Left colon (tissue), 2 donors: ENCODE results near the gene LEFTY2. TPM values are rescaled to one million over a fixed set of nuclear protein-coding genes. Genes with fewer than 3 reads are reported as not detected.
A peak's percentile ranks its signal among the peaks of the same experiment; 100 is the strongest.

Source experiments
- ATAC-seq: fragments of 200-7000 bp; cut with Tn5 transposase; one replicate; pipeline ENCODE4 v1.9.1; 2020; ENCODE audit warnings: mild to moderate bottlenecking, moderate library complexity
- DNase-seq, 2 donors: peaks; one replicate each; pipeline ENCODE4 v3.0.0-alpha.2; 2020
- intact Hi-C, 2 donors: fragments of 100-400 bp; cut with DNase I in 1 of 2; cut with micrococcal nuclease in 1 of 2; formaldehyde crosslinking; loops; one replicate each; pipeline versions ENCODE4 v1.11.2 to v1.14.0; 2022; cut with DNase I, micrococcal nuclease
- total RNA-seq, 2 donors: library from RNA; stranded (reverse); fragmentation: NEBNext Ultra II Directional; extraction: Animal tissue kit (Norgen Biotek cat#: 25700); gene quantifications; one replicate each; pipeline ENCODE4 v1.2.1, GENCODE V29; 2021
- donor health status: DM: no; HTN: no; CAD: no.
- donor health status: DM: yes; HTN: yes; CAD: no.

Gene LEFTY2
- total RNA-seq, 2 donors from 2014 or later, result 0.36 to 74.3 TPM

DNA sequence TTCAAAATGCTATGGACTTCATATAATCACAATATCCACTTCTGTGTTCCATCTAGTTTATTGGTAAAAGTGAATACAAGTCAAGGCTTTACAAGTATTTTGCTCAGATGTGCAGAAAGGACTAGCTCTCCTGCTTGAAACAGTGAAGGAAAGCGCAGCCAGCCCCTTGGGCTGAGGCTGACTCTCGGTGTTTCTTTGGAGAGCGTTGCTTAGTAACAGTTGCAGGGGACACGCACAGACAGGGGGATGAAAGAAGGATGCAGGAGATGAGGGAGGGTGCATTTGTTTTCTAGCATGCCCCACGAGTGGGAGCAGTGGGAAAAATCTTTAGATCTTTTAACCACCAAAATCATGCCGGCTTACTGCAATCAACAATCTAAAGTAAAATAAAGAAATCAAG, 26.1 kb downstream of the LEFTY2 start:
- no peak for DNase-seq
- ATAC-seq, result no peak
- intact Hi-C loops, result loop anchor here in 1 of 2 donors (10.0 kb wide), 1 partner anchor 440 kb away; no protein-coding TSS in a partner anchor

DNA sequence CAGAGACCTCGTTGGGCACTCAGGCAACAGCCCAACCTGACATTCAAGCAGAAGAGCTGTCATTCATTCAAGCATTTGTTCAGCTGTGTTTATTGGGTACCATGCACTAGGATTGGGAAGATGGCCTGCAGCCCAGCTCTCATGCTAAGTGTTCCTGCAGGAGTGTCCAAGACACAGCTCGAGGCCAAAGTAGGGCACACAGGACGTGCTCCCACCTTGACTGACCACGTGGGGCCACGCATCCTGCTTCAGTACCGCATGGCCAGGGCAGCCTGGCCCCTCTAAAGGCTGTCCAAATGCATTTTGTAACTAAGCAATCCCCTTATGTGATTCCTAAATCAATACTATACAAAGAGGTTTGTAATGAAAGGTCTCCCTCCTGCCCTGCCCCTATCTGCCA, 26.6 kb downstream of the LEFTY2 start:
- intact Hi-C loops, result loop anchor here in 1 of 2 donors (10.0 kb wide), 1 partner anchor 440 kb away; no protein-coding TSS in a partner anchor
- ATAC-seq, result no peak
- no peak for DNase-seq

DNA sequence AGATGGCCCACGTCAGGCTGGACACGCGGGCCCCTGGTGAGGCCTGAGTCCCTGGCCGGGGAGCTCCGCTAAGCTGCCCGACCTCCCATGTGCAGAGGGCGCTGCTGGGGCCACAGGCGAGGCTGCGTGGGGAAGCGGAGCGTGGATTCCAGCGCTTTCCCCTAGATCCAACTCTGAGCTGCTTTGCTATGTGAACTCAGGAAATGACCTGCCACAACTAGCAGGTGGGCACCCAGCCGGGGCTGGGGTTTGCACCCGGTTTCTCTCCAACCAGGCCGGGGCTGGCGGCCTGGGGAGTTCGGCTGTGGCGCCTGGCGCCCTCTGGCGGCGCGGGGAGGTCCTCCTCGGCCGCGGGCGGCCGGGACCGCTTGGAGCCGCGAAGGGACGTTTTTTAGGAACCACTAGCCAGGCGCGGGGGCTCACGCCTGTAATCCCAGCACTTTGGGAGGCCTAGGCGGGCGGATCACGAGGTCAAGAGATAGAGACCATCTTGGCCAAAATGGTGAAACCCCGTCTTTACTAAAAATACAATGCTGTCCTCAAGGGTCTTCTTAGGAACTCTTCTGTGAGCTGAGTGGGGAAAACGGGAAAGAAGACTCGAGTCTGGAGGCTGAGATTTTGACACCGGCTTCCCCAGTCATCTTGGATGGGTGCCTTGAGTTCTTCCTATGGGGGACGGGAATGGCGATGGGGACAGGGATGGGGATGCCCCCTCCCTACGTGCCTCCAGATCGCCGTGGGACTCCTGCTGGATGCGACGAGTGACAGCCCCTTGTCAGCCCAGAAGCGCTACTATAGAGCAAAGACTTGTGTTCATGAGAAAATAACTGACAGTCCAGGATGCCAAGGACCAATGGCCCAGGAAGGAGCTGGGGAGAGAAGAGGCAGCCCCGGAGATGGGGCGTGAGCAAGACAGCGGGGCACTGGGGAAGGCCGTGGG, 29.6 kb downstream of the LEFTY2 start:
- intact Hi-C loops, result loop anchor here in 1 of 2 donors (10.0 kb wide), 1 partner anchor 437 kb away; no protein-coding TSS in a partner anchor
- DNase-seq (peak; percentile 52 to 80), ATAC-seq (peak; percentile 82)

DNA sequence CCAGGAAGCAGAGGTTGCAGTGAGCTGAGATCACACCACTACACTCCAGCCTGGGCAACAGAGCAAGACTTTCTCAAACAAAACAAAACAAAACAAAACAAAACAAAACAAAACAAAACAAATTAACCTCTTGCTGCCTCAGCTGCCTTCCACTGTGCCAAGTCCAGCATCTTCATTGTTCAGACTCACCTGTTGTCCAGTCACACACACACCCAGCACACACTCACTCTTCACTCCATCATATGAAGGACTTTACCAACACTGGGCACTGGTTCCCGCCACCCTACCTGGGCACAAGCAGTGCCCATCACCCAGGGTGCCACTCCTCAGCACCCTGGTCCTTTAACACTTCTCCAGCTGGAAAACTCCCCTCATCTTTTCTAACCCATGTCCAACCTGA, 31.5 kb downstream of the LEFTY2 start:
- intact Hi-C loops, result no loop called here
- ATAC-seq, result no peak

DNA sequence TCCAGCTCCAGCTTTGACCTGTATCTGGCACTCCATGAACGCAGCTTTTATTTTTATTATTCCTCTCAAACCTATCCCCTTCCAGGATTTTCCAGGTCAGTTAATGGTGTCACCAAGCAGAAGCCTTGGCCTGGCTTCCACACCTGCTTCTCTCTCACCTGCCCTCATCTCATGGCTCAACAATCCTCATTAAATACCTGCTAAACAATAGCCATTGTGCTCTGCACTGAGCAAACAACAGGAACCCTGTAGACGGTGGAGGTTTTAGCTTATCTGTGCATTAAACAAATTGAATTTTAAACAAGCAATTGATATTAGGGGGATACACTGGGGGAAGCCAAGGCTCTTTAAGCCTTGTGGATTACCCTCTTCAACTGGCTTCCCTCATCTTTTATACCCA, 32.2 kb downstream of the LEFTY2 start:
- DNase-seq (no peak), ATAC-seq (peak; percentile 64)
- intact Hi-C loops, result no loop called here

More for the DNA sequence above, 31.5 kb downstream of the LEFTY2 start:
- DNase-seq, result no peak

DNA sequence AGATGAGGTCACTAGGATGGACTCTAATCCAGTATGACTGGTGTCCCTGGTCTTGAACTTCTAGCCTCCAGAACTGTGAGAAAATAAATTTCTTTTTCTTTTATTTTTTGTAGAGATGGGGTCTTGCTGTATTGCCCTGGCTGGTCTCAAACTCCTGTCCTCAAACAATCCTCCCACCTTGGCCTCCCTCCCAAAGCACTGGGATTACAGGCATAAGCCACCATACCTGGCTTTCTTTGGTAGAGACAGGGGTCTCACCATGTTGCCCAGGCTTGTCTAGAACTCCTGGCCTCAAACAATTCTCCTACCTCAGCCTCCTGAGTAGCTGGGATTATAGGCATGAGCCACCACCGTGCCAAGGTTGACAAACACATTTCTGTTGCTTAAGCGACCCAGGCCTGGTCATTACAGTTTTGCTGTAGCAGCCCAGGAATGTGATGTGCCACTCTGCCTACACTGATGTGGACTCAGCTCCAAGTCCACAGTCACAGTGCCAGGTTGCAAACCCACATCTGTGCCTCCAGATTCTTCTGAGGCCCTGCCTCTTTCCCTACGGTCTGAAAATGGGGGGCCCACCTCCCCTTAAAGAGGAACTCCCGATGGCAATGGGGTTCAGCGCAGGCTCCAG, 32.9 kb downstream of the LEFTY2 start:
- ATAC-seq (no peak), DNase-seq (no peak)
- intact Hi-C loops, result no loop called here

DNA sequence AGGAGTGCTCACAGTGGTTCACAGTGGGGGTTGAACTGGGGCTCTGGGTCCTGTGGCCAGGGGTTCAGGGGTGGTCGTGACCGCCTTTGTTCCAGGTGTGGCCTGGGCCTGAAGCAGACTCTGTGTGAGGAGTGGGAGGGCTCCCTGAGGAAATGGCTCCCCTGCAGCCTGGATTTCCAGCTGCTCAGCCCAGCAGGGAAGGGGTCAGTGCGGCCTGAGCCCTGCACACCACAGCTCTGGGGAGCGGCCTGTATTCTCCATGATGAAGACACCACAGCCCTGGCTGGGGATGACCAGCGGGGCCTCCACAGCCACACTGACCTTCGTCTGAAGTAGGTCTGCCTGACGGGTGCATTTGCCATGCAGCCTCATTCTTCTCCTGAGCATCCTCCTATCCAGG, 33.7 kb downstream of the LEFTY2 start:
- ATAC-seq (no peak), DNase-seq (no peak)
- intact Hi-C loops, result no loop called here

DNA sequence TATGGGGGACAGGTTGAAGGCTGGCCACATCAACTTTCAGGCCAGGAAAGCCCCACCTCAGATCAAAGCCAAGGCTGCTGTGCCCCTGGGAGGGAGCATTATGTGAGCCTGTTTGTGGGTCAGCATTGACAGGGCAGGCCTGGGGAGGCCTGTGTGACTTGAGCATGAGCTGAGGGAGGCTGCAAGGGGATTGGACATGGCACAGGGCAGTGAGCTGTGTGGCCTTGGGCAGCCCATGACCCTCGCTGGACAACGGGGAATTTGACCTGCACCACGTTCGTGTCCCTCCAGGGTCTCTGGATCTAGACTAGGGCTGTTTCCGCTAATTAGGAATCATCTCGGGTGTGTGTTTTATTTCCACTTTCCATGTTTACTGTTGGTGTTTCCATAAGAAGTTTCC, 34.6 kb downstream of the LEFTY2 start:
- ATAC-seq (no peak), DNase-seq (no peak)
- intact Hi-C loops, result no loop called here

DNA sequence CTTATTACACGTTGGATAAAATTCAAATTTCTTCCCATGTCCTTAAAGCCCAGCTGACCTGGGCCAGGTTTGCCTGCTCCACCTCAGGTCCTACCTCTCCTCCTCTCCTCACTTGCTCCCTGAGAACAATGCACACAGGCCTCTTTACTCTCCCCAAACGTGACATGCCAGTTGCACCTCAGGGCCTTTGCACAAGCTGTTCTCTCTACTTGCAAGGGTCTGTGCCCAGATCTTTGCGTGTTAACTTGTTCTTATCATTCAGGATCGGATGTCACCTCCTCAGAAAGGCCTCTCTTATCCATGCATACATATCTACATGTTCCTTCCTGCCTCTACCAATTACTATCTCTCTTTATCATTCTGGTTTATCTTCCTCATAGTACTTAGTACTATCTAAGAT, 37.4 kb downstream of the LEFTY2 start:
- intact Hi-C loops, result no loop called here
- no peak for DNase-seq
- no peak for ATAC-seq

DNA sequence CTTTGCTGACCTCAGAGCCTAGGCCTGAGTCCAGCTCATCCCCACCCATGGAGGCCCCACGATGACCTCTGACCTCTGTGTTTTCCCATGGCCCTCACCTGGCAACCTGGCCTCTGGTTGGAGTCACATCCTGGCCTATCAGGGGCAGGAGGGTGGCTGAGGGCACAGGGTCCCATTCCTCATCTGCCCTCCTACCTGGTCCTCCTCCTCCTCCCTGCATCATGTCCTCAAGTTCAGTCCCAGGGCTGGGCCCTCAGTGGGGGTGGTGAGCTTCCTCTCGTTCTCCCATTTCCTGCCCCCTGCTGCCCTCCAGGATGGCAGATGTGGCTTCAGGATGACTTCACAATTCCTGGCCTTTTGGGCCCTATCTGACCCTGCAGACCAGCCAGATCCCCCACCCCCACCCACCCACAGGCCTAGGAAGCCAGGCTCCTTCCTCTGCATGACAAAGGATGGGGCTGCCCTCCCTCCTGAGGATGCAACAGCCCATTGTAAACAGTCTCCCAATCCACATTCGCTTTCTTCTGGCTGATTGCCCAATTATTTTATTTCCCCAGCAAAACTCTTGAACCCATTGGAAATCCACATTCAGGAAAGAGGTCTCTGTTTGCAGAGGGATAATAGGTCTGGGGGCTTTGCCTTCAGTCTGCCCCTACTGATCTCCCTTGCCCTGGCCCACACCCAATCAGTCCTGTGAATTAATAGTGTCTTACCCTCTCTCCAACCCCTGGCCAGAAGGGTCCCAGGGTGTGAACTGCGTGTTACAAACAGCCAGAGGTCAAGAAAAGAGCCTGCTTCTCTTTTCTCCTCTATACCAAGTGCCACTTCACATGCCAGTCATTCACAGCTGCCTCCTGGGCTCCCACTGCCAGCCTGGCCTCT, 41.7 kb downstream of the LEFTY2 start:
- DNase-seq (peak in 1 of 2 donors; percentile 6), ATAC-seq (no peak)
- intact Hi-C loops, result no loop called here

DNA sequence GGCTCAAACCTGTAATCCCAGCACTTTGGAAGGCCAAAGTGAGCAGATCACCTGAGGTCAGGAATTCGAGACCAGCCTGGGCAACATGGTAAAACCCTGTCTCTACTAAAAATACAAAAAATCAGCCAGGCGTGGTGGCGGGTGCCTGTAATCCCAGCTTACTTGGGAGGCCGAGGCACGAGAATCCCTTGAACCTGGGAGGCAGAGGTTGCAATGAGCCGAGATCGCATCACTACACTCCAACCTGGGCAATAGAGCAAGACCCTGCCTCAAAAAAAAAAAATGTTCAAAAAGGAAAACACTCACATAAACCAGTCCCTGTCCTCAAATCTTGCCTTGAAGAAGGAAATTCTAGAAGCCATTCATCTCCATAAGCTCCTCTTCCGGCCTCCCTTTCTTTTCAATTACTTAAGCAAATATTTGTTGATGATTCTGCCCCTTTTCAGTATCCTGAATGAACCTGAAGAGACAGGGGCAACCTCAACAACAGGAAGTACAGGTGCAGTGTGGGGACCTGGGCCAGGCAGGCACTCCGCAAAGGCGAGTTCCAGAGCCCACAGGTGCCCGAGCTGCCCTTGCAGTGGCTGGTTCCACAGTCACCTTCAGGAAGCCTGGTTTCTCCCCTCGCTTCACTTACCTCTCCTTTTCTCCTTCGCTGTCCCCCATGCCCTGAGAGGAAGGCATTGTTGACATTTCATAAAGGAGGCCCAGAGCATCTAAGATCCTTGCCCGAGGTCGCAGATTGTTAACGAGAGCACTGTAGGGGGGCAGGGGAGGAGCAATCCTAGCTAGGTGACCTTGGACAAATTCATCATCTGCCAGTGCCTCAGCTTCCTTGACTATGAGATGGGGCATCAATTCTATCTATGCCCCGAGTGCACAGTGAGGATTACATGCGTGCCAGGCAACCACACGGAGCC, 43.2 kb downstream of the LEFTY2 start:
- intact Hi-C loops, result no loop called here
- DNase-seq, result peak in 1 of 2 donors; percentile 49
- peak; percentile 48 for ATAC-seq

DNA sequence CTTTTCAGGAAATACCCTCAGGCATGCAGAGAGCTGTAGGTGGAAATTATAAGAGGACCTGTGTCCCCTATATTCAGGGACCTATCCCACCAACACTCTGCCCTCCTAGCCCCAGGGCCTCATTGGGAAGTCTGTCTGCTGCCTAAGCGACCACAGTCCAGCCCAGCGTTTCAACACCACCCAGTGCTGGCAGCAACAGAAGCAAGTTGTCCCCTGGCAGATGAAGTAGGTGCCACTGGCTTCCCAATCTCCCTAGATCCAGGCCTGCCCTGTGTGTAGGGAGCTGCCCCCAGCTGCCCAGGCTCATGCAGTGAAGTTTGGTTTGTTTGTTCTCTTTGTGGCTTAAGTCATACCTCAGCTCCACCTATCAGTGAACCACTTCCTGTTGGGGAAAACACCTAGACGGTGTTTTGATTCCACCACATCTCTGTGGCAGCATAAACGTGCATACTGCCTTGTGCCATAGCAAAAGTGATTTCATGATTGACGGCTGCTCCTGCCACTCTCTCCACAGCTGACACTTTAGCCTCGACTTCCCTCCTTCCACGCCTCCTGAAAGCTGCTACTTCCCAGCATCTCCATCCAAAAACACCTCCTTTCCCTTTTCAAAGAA, 44.0 kb downstream of the LEFTY2 start:
- intact Hi-C loops, result no loop called here
- DNase-seq (peak; percentile 64 to 74), ATAC-seq (peak; percentile 96)

DNA sequence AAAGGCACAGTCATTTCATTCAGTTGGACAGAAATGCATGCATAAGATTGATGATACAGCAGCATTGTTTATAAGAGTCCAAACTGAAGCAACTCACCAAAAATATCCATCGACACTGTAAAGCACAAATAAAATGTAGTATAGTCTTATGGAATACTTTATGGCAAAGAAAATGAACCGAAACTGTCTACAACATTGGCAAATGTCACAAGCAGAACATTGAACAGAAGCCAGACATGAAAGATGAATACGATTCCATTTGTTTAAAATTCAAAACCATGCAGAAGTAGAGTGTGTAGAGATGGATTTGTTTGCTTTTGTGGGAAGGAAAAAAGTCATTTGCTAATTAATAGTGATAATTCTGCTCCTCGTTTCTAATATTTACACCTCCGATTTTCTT, 44.5 kb downstream of the LEFTY2 start:
- intact Hi-C loops, result no loop called here
- no peak for DNase-seq
- ATAC-seq, result no peak

DNA sequence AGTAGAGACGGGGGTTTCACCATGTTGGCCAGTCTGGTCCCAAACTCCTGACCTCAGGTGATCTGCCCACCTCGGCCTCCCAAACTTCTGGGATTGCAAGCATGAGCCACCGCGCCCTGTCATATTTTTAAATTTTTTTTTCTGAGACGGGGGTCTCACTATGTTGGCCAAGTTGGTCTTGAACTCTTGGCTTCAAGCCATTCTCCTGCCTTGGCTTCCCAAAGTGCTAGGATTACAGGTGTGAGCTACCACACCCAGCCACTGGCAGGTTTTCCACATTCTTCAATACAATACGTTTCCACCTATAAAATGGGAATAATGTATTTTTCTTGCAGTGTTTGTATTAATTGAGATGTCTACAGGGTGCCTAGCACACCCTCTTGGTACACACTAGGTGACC, 48.7 kb downstream of the LEFTY2 start:
- no peak for DNase-seq
- ATAC-seq, result no peak
- intact Hi-C loops, result no loop called here

DNA sequence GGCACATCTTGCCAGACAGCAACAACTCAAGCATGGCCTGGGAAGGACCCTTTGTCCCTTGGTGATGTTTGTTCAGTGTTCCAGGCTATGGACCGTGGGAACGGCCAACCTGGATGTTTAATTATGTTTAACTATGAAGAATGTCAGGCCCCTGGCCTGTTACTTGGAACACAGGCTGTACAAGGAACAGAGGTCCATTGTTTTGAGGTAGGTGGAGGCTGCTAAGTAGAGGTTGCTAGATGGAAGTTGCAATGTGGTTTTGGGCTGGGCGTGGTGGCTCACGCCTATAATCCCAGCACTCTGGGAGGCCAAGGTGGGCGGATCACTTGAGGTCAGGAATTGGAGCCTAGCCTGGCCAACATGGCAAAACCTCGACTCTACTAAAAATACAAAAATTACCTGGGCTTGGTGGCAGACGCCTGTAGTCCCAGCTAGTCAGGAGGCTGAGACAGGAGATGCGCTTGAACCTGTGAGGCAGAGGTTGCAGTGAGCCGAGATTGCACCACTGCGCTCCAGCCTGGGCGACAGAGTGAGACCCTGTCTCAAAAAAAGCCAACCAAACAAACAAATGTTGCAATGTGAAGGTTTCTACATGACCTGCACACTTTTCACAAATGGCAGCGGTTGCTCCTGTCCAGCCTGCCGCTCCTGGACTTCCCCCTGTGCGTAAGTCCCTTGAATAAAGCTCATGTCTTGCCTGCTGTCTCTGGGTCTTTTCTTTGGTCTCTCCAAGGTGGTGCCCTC, 49.6 kb downstream of the LEFTY2 start:
- peak; percentile 65 for ATAC-seq
- intact Hi-C loops, result no loop called here
- DNase-seq, result peak; percentile 58 to 77

DNA sequence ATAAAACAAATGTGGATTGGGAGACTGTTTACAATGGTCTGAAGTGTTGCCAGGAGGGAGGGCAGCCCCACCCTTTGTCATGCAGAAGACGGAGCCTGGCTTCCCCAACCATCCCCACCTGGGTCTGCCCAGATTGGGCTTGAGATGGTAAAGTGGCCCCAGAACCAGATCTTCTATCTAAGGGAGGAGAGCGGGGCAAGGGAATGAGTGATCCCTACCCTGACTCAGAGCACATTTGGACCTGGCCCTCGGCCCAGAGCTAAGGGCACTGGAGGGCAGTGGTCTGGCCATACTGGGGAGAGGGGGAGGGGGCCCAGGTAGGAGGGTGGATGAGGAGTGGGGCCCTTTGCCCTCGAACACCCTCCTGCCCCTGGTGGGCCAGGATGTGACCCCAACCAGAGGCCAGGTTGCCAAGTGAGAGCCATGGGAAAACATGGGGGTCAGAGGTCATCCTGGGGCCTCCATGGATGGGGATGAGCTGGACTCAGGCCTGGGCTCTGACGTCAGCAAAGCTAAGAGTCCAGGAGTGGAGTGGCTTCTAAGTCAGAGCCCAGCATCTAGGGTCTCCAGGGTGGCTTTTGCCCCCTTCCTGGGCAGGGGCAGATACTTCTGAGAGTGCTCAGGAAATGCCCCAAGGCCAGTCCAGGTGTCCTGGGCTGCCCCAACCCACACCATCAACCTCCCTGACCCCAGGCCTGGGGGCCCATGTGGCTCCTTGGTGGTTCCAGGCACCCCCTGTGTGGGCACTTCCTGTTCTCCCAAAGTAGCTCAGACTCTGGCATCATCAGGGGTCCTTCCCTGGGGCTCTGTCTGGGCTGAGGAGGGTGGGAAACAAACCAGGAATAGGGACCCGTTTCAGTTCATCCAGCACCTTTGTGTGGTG, 50.4 kb downstream of the LEFTY2 start:
- intact Hi-C loops, result no loop called here
- ATAC-seq, result peak; percentile 47
- DNase-seq, result peak in 1 of 2 donors; percentile 64
